HL-60/S4 treated with phorbol 12-myristate 13-acetate at 8.2 ng/mL for 4 days and 3 days (cell line): ENCODE measurements around the gene ADAMTS2.
"Not testable (repeated sequence)": the region's sequence is repeated elsewhere in the genome, so short reads cannot be mapped to it uniquely, and the experiment has no call there.

Experiments used
- in situ Hi-C: fragments of 300-500 bp; cut with MboI; formaldehyde crosslinking; loops from 2 replicates; pipeline ENCODE4 v1.15.0; 2022; ENCODE audit warnings: low sequenced_read_pairs

The ADAMTS2 gene

DNA sequence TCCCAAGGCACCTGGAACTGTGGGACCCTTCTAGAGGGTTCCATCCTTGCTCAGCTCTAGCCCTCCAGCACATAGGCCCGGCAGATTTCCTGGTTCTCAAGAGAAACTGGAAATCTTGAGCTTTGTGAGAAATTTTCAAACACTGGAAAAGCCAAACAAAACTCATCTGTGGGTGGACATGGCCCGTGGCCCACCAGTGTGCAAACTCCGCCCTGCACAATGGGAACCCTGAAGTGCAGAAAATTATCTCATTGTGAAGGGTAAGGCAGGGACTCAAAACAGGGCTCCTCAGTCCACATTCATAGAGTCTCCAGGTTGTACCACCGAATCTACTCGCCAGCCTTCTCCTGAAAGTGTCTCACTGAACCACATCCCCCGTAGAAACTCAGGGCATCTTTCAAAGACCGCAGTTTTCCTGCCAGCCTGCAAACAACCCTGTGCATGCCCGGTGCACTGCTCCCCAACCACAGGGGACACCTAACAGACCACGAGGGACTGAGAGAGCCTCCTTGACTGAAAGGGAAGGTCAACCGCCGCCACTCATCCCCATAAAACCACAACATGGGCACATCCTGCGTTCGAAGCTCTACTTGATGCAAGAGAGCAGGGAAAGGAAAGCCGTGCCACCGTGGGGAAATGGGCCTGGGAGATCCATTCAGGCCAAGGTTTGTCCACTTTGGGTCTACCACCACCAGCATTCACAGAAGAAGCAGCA is 18.1 kb downstream of the ADAMTS2 start:
- in situ Hi-C loops = no loop called here

DNA sequence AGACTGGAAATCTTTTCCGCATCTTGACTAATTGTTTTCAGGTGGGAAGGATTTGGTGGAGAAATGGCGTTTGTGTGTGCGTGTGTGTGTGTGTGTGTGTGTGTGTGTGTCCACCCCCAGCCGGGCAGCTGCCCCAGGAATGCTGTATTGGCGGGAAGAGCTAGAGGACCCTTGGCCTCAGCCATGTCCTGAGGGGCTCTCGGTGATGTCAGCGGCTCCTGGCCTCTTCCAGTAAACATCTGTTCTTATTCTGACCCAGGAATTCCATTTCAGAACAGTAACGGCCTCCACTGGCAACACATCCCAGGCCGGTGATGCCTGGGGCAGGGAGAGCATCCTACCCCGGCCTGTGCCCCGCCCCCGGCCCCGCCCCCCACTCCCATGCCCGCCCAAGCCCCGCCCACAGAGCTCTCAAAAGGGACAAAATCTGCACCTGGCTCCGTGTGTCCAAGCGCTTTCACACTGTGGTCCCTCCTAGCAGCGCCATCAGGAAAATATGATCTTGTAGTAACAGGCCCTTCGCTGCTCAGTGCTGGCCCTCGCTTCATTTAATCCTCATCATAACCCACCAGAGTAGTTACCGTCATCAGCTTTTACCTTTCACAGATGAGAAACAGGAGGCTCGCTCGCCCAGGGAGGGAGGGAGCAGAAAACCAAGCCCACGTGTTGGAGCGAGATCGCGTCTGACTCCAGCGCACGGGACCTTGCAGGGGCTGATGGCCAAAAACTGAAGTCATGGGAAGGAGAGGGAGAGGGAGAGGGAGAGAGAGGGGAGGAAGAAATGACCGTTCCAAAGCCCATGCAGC is 18.9 kb downstream of the ADAMTS2 start:
- in situ Hi-C loops = no loop called here

DNA sequence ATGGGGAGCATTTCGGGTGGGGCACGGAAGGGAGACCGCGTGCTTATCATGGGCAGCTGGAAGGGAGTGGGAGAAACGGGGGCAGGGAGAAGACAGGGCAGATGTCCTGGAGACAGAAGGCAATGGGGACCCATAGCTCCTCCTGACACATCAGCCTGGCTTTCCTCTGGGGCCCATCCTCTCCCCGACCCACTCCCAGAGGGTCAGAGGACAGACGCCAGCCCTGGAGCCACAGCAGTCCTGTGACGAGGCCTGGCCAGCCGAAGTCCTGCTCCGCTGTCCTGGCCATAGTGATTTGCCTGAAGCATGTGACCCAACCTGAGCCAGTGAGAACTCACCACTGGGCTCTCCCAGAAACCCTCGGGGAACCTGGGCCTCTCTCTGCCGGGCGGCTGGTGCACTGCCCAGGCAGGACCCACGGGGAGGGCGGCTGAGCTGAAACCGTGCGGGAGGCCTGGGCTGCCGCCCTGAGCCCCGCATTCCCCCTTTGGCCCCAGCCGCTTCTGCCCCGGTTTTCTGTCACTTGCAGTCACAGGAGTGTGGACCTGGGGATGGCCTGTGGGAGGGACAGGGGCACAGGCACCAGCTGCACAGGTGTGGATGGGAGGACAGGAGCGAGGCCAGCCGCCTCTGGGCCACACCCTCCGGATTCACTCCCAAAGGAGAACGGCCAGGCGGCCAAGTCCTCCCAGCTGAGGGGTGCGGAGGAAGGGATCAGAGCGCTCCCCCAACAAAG is 19.8 kb downstream of the ADAMTS2 start:
- in situ Hi-C loops = no loop called here

DNA sequence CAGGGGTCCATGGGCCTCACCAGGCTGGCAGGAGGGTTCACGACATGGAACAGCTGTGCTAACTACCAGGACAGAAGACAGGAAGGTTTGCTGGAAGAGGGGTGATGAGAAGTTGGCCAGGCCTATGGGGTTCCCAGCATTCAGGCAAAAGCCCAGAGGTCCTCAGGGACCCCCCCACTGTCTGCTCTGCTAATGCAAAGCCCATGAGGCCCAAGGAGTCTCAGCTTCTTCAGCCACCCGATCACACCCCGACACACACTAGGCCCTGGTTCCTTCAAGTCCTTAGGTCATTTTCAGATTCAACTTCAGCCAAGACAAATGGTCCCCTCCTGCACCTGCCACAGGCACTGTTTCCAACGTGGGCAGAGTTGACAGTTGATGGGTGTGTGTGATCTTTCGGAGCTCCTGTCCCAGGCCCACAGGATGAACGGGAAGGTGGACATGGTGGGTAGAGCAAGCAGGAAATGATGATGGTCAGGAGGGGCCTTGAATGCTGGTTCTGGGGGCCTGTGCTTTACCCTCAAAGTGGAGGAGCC is 20.4 kb downstream of the ADAMTS2 start:
- in situ Hi-C loops = no loop called here

DNA sequence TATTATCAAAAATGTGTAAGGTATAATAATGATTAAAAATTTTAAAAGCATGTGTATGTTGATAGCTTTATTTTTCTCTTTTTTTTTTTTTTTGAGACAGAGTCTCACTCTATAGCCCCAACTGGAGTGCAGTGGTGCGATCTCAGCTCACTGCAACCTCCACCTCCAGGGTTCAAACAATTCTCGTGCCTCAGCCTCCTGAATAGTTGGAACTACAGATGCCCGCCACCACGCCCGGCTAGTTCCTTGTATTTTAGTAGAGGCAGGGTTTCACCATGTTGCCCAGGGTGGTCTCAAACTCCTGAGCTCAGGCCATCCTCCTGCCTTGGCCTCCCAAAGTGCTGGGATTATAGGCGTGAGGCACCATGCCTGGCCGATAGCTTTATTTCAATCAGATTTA is 20.9 kb downstream of the ADAMTS2 start:
- in situ Hi-C loops = not testable (repeated sequence)

DNA sequence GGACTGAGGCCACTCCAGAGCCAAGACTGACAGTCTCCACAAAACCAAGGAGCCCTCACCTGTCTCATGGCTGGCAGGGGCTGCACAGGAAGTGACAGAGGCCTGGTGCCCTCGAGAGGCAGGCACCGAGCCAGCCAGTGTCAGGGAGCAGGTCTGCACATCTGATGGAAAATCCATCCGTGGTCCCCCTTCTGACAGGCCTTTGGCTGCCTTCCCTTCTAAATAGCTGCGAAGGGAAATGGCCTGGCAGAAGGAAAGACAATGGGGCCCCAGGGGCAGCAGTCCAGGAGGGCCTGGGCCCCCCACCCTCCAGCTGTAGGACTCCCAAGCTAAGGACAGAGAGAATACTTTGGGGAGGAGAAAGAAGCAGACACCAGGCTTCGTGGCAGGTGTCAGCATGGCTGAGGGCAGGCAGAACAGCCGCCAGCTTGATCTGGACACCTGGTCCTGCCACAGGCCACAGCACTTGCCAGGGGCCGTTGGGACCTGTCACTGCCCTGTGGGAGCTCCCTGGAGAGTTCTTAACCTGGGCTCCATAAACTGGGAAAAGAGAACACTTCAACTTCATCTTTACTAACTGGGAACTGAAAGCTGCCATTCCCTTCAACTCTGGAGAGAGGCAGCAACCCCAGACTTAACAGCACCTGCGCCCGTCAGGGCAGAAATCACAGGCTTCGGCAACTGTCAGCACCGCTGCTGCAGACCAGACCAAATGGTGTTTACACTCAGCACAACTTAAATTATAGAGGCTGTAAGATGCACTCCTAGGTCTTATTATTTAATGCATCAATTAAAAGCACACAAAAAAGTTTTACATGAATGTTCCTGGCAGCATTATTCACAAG is 22.0 kb downstream of the ADAMTS2 start:
- in situ Hi-C loops = no loop called here

DNA sequence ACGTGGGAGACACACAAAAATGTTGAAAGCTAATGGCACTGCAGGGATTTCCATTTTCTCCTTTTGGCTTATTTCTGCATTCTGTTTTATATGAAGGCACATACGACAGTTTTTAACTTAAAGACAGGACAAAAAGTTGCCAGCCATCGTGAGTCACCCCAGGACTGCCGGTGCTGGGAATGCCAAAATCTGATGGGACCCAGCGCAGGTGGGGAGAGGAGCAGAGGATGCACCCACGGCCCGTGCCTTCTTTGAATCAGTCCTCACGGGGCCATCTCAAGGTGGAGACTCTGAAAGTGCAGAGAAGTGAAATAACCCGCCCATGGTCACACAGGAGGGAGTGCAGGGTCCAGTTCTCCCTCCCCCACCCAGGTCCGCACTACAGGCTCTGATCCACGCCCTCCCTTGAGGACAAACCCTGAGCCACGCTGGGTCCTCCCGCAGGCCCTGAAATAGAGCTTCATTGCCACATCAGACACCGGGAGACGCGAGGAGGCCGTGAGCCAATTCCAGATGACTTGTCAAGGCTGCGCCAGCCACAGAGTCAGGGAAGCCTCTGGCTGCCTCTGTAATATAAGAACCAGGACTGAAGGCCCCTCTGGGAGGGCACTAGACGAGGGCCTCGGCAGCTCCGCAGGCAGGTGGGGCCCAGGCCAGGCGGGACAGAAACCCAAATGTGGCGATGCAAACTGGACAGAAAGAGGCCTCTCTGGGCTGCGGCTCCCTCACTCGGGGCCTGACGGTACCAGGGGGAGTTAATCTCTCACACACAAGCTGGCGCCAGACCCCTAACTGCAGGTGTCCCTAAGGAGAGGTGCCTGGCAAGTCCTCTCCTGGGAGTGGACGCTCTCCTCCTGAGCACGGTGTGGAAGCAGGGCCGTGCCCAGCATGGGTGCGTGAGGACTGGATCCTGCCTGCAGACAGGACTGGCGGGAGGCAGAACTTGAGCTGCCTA is 22.9 kb downstream of the ADAMTS2 start:
- in situ Hi-C loops = no loop called here

DNA sequence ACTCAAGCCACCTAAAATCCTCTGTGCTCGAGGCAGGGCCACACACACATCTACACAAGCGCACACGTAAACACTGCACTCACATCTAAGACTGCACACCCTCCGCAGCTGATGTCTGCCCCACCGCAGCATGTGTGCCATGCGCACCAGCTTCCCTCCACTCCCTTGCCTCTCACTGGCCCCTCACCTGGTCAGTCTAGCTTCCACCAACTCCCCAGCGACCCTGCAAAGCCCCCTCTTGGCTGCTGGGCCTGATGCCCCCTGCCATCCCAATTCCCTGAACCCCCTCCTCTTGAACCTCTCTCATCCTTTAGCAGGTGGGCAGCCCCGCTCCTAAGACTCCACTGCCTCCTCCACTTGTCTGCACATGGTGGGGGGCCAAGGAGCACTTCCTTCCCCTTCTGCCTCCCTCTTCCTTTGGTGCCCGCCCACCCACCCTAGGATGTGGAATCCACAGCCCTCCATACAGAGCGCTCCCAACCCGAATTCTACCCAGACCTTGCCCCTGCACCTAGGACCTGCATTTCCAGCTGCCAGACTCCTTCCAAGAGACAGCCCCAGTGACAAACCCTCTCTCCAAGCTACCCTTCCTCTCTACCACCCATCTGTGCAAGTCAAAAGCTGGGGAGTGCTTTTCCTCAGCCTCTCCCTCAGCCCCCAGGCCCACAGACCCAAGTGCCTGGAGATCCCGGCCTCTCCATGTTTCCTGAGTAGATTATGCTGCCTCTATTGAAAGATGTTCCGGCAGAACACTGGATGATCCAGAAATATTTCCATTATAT is 23.9 kb downstream of the ADAMTS2 start:
- in situ Hi-C loops = no loop called here

DNA sequence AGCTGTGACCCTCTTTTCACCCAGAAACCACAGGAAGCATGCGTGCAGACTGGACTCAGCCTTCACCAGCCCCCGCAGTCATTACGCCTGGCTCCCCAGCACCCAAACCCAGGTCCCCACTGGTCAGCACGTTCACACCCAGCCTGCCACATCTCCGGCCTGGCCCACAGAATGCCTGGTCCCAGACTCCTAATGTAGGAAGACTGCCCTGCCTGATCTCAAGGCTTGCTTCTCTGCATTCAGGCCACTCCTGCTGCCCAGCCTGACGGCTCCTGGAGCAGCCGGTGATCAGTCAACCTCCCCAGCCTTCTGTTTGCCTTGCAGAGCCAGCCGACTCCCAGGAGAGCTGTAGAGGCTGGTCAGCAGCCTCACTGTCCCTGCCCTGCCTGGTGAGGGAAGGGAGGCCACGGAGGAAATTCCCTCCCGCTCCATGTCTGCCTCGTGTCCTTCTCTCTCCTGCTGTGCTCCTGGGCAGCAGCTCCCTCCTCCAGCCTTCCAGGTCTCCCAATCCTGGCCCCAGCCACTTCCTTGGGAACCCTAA is 25.4 kb downstream of the ADAMTS2 start:
- in situ Hi-C loops = no loop called here

DNA sequence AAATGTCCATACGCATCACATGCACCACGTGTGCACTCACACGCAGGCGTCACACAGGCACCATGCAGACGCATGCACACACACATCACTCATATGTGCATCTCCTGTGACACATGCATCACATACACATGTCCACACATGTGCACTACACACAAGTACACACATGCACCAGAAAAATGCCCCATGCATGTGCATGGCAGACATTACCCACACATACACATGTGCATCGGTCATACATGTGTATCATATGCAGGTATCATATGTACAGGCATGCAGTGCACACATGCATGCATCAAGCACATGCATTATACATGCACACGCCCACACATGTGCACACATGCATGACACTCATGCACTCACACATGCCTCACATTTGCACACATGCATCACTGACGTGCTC is 26.1 kb downstream of the ADAMTS2 start:
- in situ Hi-C loops = no loop called here

DNA sequence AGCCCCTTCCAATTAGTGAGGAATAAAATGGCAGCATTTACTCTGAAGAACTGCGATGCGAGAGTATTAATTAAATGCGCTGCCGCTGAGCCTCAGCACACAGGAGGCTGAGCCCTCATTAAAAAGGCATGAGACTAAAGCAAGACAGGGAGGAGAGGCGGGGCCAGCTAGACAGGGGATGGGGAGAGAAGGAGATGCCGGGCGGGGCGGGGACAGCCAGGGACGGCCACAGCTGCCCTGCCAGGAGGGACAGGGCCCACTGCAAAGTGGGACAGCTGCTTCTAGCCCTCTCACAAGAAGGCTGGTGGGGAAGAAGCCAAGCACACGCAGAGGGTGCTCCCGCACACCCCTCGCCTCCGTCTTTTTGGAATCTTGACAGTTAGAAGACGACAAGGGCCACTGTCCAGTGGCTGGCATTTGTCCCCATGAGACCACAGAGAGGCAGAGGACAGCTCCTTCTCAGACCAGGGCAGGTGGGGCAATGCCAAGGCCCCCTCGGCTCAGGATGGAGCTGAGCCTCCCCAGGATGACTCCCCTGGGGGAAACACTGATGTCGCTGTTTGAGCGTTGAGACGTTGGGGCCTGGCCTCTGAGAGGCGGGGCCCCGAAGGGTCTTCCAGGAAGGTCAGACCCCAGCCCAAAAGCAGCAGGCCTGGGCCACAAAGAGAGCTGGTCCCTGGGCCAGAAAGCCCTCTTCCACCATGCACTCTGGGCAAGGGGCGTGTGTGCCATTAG is 26.9 kb downstream of the ADAMTS2 start:
- in situ Hi-C loops = no loop called here

DNA sequence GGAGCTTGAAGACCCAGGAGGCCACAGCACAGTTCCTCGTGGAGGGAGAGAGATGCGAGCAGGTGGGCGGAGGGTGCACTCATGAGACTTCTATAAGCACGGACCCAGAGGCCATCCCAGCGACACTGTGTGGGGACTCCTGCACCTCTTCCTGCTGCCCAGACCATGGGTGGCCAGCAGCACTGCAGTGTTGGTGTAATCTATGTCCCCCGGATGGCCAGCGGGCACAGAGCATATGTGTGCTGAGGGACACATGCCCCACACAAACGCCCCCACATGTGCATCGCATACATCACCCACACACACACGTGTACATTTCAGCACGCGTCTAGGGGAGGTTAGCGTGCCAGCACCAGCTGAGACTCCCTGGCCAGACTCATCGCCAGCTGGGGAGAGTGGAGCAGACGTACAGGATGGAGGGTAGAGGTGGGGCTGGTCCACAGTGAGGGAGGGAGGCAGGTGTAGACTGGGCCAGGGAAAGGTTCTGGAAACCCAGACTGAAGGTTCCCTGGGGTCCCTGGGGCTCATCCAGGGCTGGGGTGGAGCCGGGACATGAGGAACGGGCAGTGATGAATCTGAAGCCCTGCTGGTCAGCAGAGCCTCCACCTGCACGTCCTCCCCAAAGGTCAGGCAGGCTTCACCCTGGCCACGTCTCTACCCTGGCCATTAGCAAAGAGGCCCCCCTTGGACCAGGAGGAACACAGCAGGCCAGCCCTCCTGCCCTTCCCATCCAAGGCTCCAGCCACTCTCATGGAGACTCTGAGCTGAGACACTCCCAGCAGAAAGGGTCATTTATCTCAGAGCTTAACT is 27.6 kb downstream of the ADAMTS2 start:
- in situ Hi-C loops = no loop called here

DNA sequence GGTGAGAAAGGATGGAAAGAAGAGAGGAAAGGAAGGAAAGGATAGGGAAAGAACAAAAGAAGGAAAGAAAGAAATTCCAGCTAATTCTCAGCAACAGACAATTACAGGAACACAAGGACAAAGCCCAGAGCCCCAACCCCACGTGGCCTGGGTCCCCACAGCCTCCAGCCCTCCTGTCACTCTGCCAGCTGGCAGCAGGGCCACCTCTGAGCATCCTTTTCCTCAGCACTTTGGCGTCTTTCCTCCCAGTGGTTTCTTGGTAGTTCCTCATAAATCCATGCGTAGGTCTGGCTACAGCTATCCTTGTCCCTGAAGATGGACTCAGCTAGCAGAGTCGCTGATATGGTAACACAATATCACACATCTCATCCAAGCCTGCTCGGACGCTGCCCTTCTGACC is 28.3 kb downstream of the ADAMTS2 start:
- in situ Hi-C loops = no loop called here

DNA sequence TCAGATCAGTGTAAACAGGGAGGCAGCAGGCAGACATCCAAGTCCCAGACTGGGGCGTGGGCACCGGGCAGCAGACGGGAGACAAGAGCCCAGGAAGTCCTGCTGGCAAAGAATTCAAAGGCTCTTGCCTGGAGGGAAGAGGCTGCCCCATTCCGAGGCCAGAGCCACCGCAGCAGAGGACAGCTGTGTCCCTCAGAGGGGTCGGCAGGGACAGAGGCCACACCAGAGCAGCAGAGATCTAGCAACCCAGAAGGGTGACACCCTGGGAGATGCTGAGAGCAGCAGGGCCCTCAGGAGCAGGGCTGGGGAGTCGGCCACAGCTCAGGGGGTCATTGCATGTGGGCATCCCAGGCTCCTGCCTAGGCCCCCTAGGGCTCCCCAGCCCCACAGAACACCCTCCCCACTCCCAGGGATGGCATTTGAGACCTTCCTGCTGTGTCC is 29.1 kb downstream of the ADAMTS2 start:
- in situ Hi-C loops = no loop called here

DNA sequence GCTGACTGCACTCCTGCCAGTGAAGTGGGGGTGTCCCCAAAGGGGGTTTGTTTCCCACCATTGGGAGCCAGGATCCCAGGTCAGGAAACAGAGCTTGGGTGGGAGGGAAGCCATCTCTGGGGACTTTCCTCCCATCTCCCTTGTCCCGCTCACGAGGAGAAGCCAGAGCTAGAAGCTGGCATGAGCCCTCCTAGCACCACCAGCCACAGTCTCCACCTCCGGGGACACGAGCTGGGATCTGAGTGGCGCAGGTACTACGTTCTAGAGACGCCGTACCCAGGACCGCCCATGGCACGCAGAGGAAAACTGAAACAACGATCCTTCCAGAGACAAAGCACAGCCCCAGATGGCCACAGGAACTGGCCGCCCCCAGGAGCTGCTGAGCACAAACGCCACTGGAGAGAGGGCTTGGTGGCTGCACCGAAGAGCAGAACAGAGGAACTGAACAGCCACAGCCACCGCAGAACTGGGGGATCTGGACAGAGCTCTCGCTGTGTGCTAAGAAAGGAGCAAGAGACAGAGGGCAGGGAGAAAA is 29.8 kb downstream of the ADAMTS2 start:
- in situ Hi-C loops = no loop called here

DNA sequence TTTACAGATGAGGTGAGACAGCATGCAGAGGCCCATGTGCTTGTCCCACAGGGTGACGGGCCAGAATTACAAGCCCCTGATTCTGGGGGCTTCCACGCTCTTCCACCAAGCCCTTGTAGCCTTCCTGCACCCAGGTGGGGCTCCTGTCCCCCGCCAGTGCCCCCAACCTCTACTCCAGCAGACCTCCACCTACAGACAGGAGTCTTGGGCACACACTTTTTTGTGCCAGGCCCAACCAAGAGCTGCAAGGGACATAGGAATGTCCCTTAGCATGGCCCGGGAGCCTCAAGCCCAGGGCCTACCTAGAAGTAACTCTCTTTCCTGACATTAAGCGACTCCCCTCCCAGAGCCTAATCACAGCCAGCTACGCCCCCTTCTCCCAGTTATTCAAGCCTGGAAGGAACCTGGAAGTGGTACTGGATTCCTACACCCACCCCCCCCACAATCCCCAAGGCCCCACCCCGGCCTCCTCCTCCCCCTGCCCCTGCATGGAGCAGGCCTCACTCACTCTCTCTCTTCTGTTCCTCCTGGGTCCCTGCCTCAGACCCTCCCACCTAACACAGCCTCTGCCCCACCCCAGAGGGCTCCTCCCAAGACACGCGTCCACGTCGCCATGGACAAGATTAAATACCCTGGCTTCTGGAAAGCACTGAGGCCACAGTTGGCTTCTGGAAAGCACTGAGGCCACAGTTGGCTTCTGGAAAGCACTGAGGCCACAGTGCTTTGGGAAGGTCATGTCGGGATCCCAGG is 30.5 kb downstream of the ADAMTS2 start:
- in situ Hi-C loops = no loop called here
